Measurements from ENCODE around the gene SNAP29. TPM values are rescaled to one million over a fixed set of nuclear protein-coding genes. Genes with fewer than 3 reads are reported as not detected.
A peak's percentile ranks its signal among the peaks of the same experiment; 100 is the strongest.

SNAP29 gene
- total and polyA plus RNA-seq, 7 donors, result 19.1 to 46.3 (median 27.6) TPM

DNA sequence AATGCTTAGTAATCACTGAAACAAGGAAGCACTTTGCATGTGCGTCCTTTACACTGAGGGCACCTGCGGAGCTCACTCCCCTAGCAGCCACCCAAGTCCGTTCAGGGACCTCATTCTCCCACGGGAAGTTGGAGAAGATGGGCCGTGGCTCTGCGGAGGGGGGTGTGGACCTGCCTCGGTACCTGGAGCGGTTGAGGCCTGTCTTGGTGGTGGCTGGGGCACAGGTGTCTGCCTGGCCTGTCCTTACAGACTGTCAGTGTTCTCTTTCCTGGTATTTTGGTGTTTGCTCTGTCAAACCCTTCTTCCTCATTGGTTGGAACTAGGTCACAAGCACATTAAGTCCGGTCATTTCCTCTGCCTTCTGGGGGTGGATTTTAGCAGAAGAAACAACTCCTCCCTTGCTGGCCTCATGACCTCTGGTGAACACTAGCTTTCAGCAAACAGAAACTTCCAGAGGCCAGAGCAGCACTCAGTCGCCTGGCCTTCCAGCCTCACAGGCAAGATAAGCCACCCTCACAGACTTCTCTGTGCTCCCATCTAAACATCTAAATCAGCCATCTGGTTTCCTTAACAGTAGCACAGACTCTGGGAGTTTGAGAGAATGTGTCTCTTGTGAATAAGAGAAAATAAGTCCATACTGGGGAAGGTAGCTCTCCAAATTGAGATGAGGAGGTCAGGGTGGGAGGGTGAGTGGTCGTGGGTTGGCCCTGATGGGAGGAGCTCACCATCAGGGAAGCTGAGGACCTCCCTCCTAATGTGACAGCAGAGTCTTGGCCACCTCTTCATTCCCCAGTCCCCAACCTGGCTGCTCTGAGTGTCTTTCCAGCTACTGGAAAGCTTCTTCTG, 8.6 kb downstream of the SNAP29 start:
- DNase-seq, result peak in 1 of 2 donors; percentile 56
- 65 to 71% (median 67%) methylated on average over 11 of the region's 11 CpGs for WGBS, 3 donors
- Histone ChIP-seq H3K27ac (peak overlapping the region; percentile 67), H3K27me3 (ENCODE audit: insufficient read depth in 3 of 3, low read length in 2 of 3) (no peaks in the 10 kb centered on the region), H3K4me3 (peak overlapping the region; percentile 11), H3K9me3 (no peaks in the 10 kb centered on the region), H3K36me3 (ENCODE audit: insufficient read depth in 1 of 2, low read depth in 1 of 2) (peaks cover 0 to 50% of the 10 kb centered on the region in 2 donors), H3K4me1 (peaks cover 6% of the 10 kb centered on the region)
- TF ChIP-seq, protein P1, sequence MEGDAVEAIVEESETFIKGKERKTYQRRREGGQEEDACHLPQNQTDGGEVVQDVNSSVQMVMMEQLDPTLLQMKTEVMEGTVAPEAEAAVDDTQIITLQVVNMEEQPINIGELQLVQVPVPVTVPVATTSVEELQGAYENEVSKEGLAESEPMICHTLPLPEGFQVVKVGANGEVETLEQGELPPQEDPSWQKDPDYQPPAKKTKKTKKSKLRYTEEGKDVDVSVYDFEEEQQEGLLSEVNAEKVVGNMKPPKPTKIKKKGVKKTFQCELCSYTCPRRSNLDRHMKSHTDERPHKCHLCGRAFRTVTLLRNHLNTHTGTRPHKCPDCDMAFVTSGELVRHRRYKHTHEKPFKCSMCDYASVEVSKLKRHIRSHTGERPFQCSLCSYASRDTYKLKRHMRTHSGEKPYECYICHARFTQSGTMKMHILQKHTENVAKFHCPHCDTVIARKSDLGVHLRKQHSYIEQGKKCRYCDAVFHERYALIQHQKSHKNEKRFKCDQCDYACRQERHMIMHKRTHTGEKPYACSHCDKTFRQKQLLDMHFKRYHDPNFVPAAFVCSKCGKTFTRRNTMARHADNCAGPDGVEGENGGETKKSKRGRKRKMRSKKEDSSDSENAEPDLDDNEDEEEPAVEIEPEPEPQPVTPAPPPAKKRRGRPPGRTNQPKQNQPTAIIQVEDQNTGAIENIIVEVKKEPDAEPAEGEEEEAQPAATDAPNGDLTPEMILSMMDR (IDR thresholded peaks at IDR 0.05), result no peak
- intact Hi-C loops (cut with DNase I), result loop anchor here in 1 of 2 donors (10.0 kb wide), 1 partner anchor 77 kb away; no protein-coding TSS in a partner anchor
- peak in 3 of 4 donors; percentile 26 to 55 (median 44) for ATAC-seq

DNA sequence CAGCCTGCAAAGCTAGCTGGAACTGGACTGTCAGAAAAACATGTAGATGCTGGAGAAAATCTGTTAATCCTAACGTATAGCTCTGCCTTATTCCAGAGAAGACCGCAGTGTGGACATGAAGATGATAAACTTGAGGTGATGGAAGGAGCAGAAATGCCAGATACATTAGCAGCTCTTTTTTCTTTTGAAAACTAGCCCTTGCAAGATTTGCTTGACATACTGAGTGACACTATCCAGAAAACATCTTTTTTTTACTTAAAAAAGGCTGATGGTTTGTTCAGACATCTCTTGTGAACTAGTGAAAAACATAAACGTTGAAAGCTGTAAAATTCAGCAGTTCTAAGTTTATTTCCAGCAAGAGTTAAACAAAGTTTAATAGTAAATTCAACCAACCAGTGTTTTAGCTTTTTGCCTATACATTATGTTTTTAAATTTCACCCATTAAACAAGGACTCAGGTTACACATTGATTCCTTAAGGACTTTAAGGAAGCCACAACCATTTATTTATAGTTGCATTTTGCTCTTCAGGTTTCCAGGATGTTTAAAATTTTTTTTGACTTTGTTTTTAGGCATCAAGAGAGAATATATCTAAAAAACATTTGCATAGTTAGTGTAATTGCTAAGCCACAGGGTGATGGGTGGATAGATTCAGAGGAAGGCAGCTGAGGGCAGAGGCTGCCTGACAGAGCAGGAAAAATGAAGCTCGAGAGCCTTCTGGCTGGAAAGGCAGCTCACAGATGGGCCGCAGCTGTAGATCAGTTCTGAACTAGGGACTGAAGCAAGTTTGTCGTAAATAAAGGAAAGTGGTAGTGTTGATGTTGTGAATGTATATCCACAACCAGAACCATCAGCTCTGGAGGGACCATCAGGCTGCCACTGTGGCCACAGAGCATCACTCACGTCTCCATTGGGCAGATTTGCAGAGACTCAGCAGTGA, 9.5 kb downstream of the SNAP29 start:
- peaks cover 0 to 49% of the 10 kb centered on the region in 2 donors for H3K36me3 ChIP-seq (ENCODE audit: insufficient read depth in 1 of 2, low read depth in 1 of 2)
- peak overlapping the region; percentile 67 for H3K27ac ChIP-seq
- H3K9me3 ChIP-seq, result no peaks in the 10 kb centered on the region
- TF ChIP-seq, protein P1 (IDR thresholded peaks at IDR 0.05), result no peak
- H3K4me3 ChIP-seq, result no peak overlapping the region
- H3K27me3 ChIP-seq (ENCODE audit: insufficient read depth in 3 of 3, low read length in 2 of 3), result no peaks in the 10 kb centered on the region
- H3K4me1 ChIP-seq, result peaks cover 6% of the 10 kb centered on the region
- intact Hi-C loops (cut with DNase I), result loop anchor here in 1 of 2 donors (10.0 kb wide), 1 partner anchor 77 kb away; no protein-coding TSS in a partner anchor
- DNase-seq, result no peak
- ATAC-seq, result no peak
- WGBS, 3 donors, result 74 to 77% (median 74%) methylated on average over 7 of the region's 7 CpGs

DNA sequence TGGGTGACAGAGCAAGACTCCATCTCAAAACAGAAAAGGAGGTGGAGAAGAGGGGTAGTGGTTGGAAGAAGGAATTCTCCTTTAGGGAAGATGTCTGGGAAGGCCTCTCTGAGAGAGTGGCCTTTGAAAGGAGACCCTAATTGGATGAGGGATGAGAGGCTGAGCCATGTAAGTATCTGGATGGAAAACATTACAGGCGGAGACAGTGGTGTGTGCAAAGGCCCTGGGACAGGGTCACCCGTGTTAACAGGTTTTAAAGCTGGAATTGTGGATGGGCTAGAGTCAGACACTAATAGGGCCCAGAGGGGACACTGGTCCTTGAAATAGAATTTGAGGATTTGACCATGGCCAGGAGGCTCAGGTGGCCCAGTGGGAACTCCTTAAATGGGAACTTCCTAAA, 10.4 kb downstream of the SNAP29 start:
- no peak overlapping the region for H3K27ac ChIP-seq
- 93 to 98% (median 97%) methylated on average over 2 of the region's 2 CpGs for WGBS, 3 donors
- DNase-seq, result no peak
- ATAC-seq, result no peak
- TF ChIP-seq, protein P1 (IDR thresholded peaks at IDR 0.05), result no peak
- H3K36me3 ChIP-seq (ENCODE audit: insufficient read depth in 1 of 2, low read depth in 1 of 2), result peaks cover 0 to 47% of the 10 kb centered on the region in 2 donors
- H3K4me1 ChIP-seq, result peaks cover 6% of the 10 kb centered on the region
- intact Hi-C loops (cut with DNase I), result loop anchor here in 1 of 2 donors (10.0 kb wide), 1 partner anchor 76 kb away; no protein-coding TSS in a partner anchor
- H3K9me3 ChIP-seq, result no peaks in the 10 kb centered on the region
- no peaks in the 10 kb centered on the region for H3K27me3 ChIP-seq (ENCODE audit: insufficient read depth in 3 of 3, low read length in 2 of 3)
- no peak overlapping the region for H3K4me3 ChIP-seq

DNA sequence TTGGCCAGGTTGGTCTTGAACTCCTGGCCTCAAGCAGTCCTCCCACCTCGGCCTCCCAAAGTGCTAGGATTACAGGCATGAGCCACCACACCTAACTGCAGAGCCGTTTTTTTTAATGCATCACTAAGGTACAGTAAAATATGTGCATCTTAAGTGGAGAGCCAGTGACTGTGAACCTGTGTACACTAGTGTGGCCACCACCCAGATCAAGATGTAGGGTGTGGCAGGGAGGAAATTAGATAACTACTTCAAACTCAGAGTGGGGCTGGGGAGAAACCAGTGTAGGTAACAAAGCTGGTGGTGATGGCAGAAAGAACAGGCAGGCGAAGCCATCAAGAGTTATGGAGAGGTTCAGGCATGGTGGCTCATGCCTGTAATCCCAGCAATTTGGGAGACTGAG, 14.4 kb downstream of the SNAP29 start:
- 96 to 99% (median 97%) methylated on average over 3 of the region's 3 CpGs for WGBS, 3 donors
- Histone ChIP-seq H3K4me1 (no peaks in the 10 kb centered on the region), H3K27me3 (ENCODE audit: insufficient read depth in 3 of 3, low read length in 2 of 3) (no peaks in the 10 kb centered on the region), H3K36me3 (ENCODE audit: insufficient read depth in 1 of 2, low read depth in 1 of 2) (peaks cover 5 to 67% of the 10 kb centered on the region in 2 donors), H3K27ac (no peak overlapping the region), H3K9me3 (no peaks in the 10 kb centered on the region), H3K4me3 (no peak overlapping the region)
- DNase-seq, result no peak
- intact Hi-C loops (cut with DNase I), result no loop called here
- TF ChIP-seq, protein P1 (IDR thresholded peaks at IDR 0.05), result no peak
- ATAC-seq, result no peak

Measured in psoas muscle (tissue), 8 donors.